SJSA1 (cell line): ENCODE measurements around the gene SPANXC. TPM values are rescaled to one million over a fixed set of nuclear protein-coding genes. Genes with fewer than 3 reads are reported as not detected.
"Not testable (repeated sequence)": the region's sequence is repeated elsewhere in the genome, so short reads cannot be mapped to it uniquely, and the experiment has no call there.

Source experiments
- DNase-seq, 2 experiments: peaks; one replicate each; pipeline ENCODE4 v3.0.0-alpha.2; 2015 to 2020; ENCODE audit warnings: low spot score in 2 of 2, low read depth in 1 of 2
- H3K27ac ChIP-seq: fragments of 250-450 bp; sonication (Bioruptor Pico); 2 replicates; pipeline ENCODE4 v1.5.1; 2020; ENCODE audit warnings: mild to moderate bottlenecking, moderate library complexity
- H3K27me3 ChIP-seq: fragments of 250-450 bp; sonication (Bioruptor Pico); replicated peaks from 2 replicates; pipeline ENCODE4 v1.5.1; 2020; ENCODE audit warnings: mild to moderate bottlenecking, moderate library complexity
- H3K36me3 ChIP-seq: fragments of 250-450 bp; sonication (Bioruptor Pico); 2 replicates; pipeline ENCODE4 v1.5.1; 2020; ENCODE audit warnings: mild to moderate bottlenecking
- H3K4me1 ChIP-seq: fragments of 250-450 bp; sonication (Bioruptor Pico); replicated peaks from 2 replicates; pipeline ENCODE4 v1.6.1; 2021; ENCODE audit warnings: mild to moderate bottlenecking
- H3K4me3 ChIP-seq: fragments of 250-450 bp; sonication (Bioruptor Pico); 2 replicates; pipeline ENCODE4 v1.5.1; 2020; ENCODE audit warnings: mild to moderate bottlenecking
- H3K9me3 ChIP-seq: fragments of 250-450 bp; sonication (Bioruptor Pico); replicated peaks from 2 replicates; pipeline ENCODE4 v1.5.1; 2020; ENCODE audit warnings: mild to moderate bottlenecking
- total RNA-seq: library from RNA; depleted of rRNA; stranded (reverse); fragments of >200 nt; shearing (Covaris generic); gene quantifications from 2 replicates; pipeline ENCODE4 v1.2.3, GENCODE V29; 2014; rRNA removed

Gene SPANXC, protein sequence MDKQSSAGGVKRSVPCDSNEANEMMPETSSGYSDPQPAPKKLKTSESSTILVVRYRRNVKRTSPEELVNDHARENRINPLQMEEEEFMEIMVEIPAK
- 1.0 and 4.4 TPM in 2 replicates for total RNA-seq

DNA sequence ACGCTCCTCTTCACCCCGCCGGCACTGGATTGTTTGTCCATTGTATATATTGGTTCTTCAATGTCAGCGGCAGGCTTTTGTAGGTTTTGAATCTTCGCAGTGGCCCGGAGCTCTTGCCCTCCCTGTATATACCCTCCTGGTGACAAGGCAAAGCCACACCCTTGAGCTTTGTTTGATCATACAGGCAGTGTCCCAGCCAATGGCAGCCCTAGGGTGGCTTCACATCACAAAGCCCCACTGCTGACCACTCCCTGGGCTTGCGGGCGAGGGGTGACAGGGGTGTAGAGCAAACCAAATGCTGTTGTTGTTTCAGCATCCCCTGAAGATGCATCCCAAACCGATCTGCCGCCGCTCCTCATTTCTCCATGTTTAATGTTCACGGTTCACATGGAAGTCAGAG lies at the start of gene SPANXC:
Gene SPANXC, minus strand, starts transcription at position 101 of the 400 bp plus-strand sequence. Its CDS starts 60 bp downstream, at position 41.
- not testable (repeated sequence) for H3K27me3 ChIP-seq, H3K27ac ChIP-seq, H3K9me3 ChIP-seq, DNase-seq, H3K4me1 ChIP-seq, H3K4me3 ChIP-seq, H3K36me3 ChIP-seq

DNA sequence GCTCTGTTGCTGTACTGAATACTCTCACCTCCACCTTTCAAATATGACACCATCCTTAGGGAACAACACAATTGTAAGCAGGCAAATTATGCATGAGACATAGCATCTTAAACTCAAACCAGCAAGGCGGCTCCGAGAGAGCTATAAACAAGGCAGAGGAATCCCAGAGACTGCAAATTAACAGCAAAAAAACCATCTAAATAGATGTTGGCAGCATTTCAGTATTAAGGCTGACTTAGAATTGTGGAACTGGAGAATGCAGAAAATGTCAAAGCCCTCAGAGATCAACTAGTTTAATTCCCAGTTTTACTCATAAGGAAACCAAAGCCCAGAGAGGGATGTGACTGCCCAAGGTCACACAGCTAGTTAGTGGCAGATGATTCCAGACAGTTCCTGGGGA lies 37.2 kb upstream of the SPANXC start:
- Histone ChIP-seq H3K9me3 (no peaks in the 10 kb centered on the region), H3K27ac (no peak overlapping the region), H3K4me3 (no peak overlapping the region), H3K36me3 (no peaks in the 10 kb centered on the region), H3K27me3 (no peaks in the 10 kb centered on the region), H3K4me1 (no peaks in the 10 kb centered on the region)
- DNase-seq = no peak

DNA sequence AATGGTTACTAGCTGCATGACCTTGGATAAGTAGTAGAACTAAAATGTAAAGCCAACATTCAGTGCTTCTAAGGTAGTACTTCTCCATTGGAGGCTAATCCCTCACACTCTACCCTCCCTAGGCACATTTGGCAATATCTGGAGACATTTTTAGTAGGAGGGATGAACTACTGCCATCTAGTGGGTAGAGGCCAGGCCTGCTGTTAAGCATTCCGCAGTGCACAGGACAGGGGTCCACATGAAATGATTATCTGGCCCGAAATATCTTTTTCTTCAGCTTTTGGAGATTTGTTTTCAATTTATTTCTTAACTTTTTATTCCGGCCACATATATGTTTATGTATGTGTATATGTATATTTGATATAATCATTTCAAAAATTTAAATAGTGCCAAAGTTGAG lies 36.0 kb upstream of the SPANXC start:
- DNase-seq = peak in 1 of 2 experiments; percentile 1
- Histone ChIP-seq H3K4me3 (no peak overlapping the region), H3K27me3 (no peaks in the 10 kb centered on the region)

DNA sequence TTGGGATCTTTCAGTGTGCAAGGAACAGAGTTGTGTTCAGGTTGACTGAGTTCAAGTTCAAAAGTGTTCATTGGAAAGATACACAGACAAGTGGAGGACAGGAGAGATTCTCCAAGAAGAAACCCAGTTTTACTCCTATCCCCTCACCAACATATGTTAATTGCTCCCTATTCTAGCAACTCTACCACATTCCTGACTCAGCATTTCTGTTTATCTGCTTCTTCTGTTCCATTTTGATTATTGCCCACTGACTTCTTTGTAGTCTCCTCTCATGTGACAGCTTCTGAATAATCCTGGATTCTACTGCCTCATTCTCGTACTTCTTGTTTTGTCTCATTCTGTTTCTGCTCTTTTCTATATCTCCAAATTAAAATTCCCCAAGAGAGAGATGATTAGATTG lies 15.8 kb upstream of the SPANXC start:
- DNase-seq = no peak
- H3K4me1 ChIP-seq = no peaks in the 10 kb centered on the region
- no peak overlapping the region for H3K4me3 ChIP-seq
- H3K9me3 ChIP-seq = no peaks in the 10 kb centered on the region
- no peaks in the 10 kb centered on the region for H3K27me3 ChIP-seq
- no peak overlapping the region for H3K27ac ChIP-seq
- H3K36me3 ChIP-seq = no peaks in the 10 kb centered on the region

More for the DNA sequence above, 36.0 kb upstream of the SPANXC start:
- no peaks in the 10 kb centered on the region for H3K9me3 ChIP-seq
- no peaks in the 10 kb centered on the region for H3K4me1 ChIP-seq
- H3K36me3 ChIP-seq = no peaks in the 10 kb centered on the region
- no peak overlapping the region for H3K27ac ChIP-seq

DNA sequence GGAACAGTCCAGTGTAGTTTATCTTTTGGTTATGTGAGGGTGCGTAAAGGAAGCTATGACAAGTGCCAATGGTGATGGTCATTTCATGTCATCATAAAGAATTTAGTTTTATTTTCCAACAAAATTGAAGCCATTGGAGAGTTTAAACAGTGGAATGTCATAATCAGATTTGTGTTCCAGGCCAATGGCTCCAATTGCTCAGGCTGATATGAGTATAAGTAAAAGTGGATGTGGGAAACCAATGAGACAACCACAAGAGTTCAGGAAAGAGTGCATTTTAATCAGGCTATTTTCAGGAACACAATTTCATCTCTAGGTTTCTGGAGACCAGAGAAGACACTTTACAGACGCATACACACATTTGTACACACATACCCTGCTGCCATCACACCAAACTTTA lies 20.7 kb downstream of the SPANXC start:
- no peaks in the 10 kb centered on the region for H3K27me3 ChIP-seq
- no peak overlapping the region for H3K4me3 ChIP-seq
- no peaks in the 10 kb centered on the region for H3K9me3 ChIP-seq
- no peak for DNase-seq
- H3K4me1 ChIP-seq = peaks cover 10% of the 10 kb centered on the region
- no peaks in the 10 kb centered on the region for H3K36me3 ChIP-seq
- no peak overlapping the region for H3K27ac ChIP-seq

DNA sequence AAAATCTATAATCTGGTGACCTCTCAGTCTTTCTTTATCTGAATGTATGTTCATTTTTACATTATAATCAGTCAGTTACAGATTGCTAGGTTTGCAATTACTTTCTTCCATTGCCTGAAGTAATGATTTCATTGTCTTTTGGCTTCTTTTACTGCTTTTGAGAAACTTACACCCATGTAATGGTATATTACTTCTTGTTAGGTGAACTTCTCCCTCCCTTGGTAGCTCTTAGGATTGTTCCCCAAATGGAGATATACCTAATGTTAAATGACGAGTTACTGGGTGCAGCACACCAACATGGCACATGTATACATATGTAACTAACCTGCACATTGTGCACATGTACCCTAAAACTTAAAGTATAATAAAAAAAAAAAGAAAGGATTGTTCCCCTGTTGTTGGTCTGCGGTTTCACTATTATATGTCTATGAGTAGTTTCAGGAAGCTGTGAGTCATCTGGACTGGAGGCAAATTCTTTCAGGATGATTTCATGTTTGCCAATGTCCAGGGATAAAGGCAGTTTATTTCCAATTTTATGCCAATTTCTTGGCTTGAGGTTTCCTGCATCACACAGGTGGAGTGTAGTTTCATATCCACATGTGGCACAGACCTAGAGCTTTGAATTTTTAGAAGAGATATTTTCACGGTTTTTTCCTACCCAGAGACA lies 21.8 kb downstream of the SPANXC start:
- no peaks in the 10 kb centered on the region for H3K27me3 ChIP-seq
- no peaks in the 10 kb centered on the region for H3K9me3 ChIP-seq
- H3K4me1 ChIP-seq = peaks cover 10% of the 10 kb centered on the region
- no peaks in the 10 kb centered on the region for H3K36me3 ChIP-seq
- DNase-seq = peak in 1 of 2 experiments; percentile 45
- H3K27ac ChIP-seq = peak overlapping the region; percentile 60
- H3K4me3 ChIP-seq = no peak overlapping the region

DNA sequence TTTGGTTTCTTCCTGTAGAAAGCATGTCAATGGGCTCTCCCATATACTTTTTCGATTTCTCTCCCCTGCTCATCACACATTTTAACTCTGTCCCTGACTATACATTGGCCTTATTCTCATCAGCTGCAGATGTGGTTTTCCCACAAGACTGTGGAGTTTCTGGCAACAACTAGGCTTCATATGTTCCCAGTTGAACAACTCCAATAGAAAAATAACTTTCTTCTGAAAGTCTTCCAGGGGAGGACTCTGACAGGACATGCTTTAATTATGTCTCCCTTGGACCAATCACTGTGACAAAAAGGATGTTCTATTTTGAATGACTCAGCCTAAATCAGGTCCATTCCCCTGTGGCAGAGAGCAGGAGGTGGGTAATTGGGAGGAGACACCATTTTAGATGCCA lies 28.1 kb downstream of the SPANXC start:
- no peaks in the 10 kb centered on the region for H3K4me1 ChIP-seq
- H3K9me3 ChIP-seq = no peaks in the 10 kb centered on the region
- no peaks in the 10 kb centered on the region for H3K36me3 ChIP-seq
- no peak overlapping the region for H3K27ac ChIP-seq
- H3K4me3 ChIP-seq = no peak overlapping the region
- H3K27me3 ChIP-seq = no peaks in the 10 kb centered on the region
- DNase-seq = no peak

DNA sequence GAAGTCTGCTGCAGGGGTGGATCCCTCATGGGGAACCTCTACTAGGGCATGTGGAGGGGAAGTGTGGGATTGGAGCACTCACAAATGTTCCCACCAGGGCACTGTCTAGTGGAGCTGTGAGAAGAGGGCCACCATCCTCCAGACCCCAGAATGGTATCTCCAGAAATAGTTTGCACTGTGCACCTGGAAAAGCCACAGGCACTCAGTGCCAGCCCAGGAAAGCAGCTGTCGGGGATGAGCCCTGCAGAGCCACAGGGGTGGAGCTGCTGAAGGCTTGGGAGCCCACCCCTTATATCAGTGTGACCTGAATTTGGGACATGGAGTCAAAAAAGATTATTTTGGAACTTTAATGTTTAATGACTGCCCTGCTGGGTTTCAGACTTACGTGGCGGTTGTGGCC lies 40.4 kb downstream of the SPANXC start:
- Histone ChIP-seq H3K27ac (no peak overlapping the region), H3K27me3 (no peaks in the 10 kb centered on the region), H3K4me3 (no peak overlapping the region), H3K9me3 (no peaks in the 10 kb centered on the region), H3K36me3 (no peaks in the 10 kb centered on the region), H3K4me1 (no peaks in the 10 kb centered on the region)
- DNase-seq = no peak

Other genes with a start within 250 kb of the SPANXC start
- gene SPANXB1, start 239.9 kb downstream of the SPANXC start, total RNA-seq = not detected in 2 replicates
- 3.2 and 5.9 TPM in 2 replicates for gene LDOC1, start 65.4 kb downstream of the SPANXC start, total RNA-seq